Gastrocnemius medialis (tissue), 4 donors: ENCODE data around the gene QSOX2.

Source experiments
- CTCF ChIP-seq, 5 experiments: fragments of 450-650 bp in 3 of 5; fragments of 200-600 bp in 2 of 5; sonication (generic) in 2 of 5; IDR thresholded peaks in 4 of 5; conservative IDR thresholded peaks in 1 of 5; 1 replicate in 4 of 5; 2 replicates in 1 of 5; pipeline ENCODE4 v1.5.1; 2016 to 2019; ENCODE audit warnings: antibody characterized with exemption in 5 of 5, mild to moderate bottlenecking in 3 of 5, moderate library complexity in 3 of 5
- POLR2A ChIP-seq, 2 donors: fragments of 450-650 bp; IDR thresholded peaks; one replicate each; pipeline ENCODE4 v1.6.1; 2017; ENCODE audit warnings: antibody characterized with exemption in 2 of 2, mild to moderate bottlenecking in 2 of 2, moderate library complexity in 2 of 2

DNA sequence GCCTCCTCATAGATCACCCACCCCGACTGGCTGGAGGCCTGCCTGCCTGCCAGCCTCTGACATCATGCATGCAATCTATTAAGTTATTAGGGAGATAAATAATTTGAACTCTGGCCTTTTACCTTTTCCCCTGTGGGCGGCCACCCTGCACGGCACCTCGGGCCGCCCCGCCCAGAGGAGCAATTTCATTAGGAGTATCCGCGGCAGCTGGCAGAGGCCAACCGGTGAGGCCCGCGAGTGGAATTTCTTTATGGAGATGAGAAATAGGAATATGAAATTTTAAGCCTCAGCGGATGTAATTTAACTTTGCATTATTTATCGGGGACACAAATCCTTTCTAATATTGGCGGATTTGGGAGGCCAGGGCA is 63.2 kb downstream of the QSOX2 start:
- TF ChIP-seq CTCF (IDR thresholded peaks at IDR 0.05 in 4 of 5, conservative IDR thresholded peaks at IDR 0.05 in 1 of 5) (no peak), POLR2A (IDR thresholded peaks at IDR 0.05) (no peak)
